ENCODE measurements around the gene GH1. TPM values are rescaled to one million over a fixed set of nuclear protein-coding genes. Genes with fewer than 3 reads are reported as not detected.
"Not testable (repeated sequence)": the region's sequence is repeated elsewhere in the genome, so short reads cannot be mapped to it uniquely, and the experiment has no call there.

Gene GH1
- total RNA-seq, 1 donor from 2014 or later = not detected

DNA sequence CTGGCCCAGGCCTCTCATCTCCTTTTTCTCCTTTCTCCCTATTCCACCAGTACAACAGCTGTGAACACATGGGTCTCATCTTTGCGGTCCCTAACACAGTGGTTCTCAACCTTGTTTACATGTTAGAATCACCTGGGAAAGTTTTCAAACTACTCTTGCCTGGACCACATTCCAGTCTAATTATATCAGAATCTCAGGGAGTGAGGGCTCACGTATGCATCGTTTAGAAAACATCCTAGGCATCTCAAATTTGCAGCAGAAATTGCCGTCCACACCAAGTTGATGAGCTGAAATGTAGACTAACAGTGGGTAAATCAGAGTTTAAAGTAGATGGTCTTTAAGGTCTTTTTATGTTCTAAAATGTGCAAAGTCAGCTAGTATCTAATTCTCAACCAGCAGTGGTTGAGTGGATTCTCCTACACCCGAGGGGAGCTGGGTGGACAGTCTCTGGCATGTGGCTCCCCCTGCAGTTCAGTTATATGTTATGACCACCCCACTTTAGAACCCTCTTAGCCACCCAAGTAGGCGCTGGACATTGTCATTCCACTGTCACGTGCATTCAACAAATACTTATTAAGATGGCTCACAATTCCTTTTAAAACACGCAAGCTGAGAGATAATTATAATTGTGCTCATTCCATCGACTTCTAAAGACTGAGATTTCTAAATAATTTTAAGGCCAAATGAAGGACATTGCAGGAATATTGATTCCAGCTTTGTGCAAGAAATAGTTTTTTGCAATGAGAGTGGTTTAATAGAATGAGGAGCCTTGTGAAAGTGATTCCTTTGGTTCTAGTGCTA, 48.9 kb downstream of the GH1 start:
- intact Hi-C loops (cut with micrococcal nuclease) = not testable (repeated sequence)

Other genes with a start within 250 kb of the GH1 start
- 457 and 470 TPM in 2 replicates for gene LIMD2, start 218.7 kb downstream of the GH1 start, total RNA-seq
- gene STRADA, start 177.0 kb downstream of the GH1 start, total RNA-seq = 54.1 and 54.8 TPM in 2 replicates
- gene CCDC47, start 145.2 kb downstream of the GH1 start, total RNA-seq = 63.4 and 63.8 TPM in 2 replicates
- gene DDX42, start 144.7 kb downstream of the GH1 start, total RNA-seq = 123 and 129 TPM in 2 replicates
- gene PSMC5, start 91.4 kb downstream of the GH1 start, total RNA-seq = 158 and 166 TPM in 2 replicates
- 57.2 and 63.6 TPM in 2 replicates for gene FTSJ3, start 91.2 kb downstream of the GH1 start, total RNA-seq
- gene SMARCD2, start 76.2 kb downstream of the GH1 start, total RNA-seq = 138 and 139 TPM in 2 replicates
- not detected in 2 replicates for gene CSH2, start 45.2 kb downstream of the GH1 start, total RNA-seq
- not detected in 2 replicates for gene GH2, start 36.9 kb downstream of the GH1 start, total RNA-seq
- gene CSH1, start 22.3 kb downstream of the GH1 start, total RNA-seq = not detected in 2 replicates
- not detected in 2 replicates for gene CSHL1, start 7.6 kb downstream of the GH1 start, total RNA-seq
- 38.3 and 41.0 TPM in 2 replicates for gene CD79B, start 13.5 kb upstream of the GH1 start, total RNA-seq
- gene SCN4A, start 54.1 kb upstream of the GH1 start, total RNA-seq = 0.02 and 0.05 TPM in 2 replicates
- gene PRR29, start 79.5 kb upstream of the GH1 start, total RNA-seq = 1.5 and 1.8 TPM in 2 replicates
- gene ICAM2, start 101.8 kb upstream of the GH1 start, total RNA-seq = 98.1 and 98.9 TPM in 2 replicates
- 117 and 127 TPM in 2 replicates for gene ERN1, start 211.3 kb upstream of the GH1 start, total RNA-seq

All from T-helper 2 cell treated with Interferon-gamma antibody and Interleukin-4, amounts not matched to agents 100 ng/mL and 5 ng/mL, for 36 hours (primary cell).